M059J (cell line): ENCODE results near the gene DDAH1. TPM values are rescaled to one million over a fixed set of nuclear protein-coding genes. Genes with fewer than 3 reads are reported as not detected.
A peak's percentile ranks its signal among the peaks of the same experiment; 100 is the strongest.

Experiments used
- DNase-seq: peaks from one replicate; pipeline ENCODE4 v3.0.0-alpha.2; 2012; ENCODE audit warnings: low read depth
- total RNA-seq: library from RNA; depleted of rRNA; stranded (reverse); fragments of >200 nt; shearing (Covaris generic); gene quantifications from 2 replicates; pipeline ENCODE4 v1.2.3, GENCODE V29; 2014

The DDAH1 gene
- total RNA-seq, 1 experiment from 2014 or later, result 82.7 TPM

DNA sequence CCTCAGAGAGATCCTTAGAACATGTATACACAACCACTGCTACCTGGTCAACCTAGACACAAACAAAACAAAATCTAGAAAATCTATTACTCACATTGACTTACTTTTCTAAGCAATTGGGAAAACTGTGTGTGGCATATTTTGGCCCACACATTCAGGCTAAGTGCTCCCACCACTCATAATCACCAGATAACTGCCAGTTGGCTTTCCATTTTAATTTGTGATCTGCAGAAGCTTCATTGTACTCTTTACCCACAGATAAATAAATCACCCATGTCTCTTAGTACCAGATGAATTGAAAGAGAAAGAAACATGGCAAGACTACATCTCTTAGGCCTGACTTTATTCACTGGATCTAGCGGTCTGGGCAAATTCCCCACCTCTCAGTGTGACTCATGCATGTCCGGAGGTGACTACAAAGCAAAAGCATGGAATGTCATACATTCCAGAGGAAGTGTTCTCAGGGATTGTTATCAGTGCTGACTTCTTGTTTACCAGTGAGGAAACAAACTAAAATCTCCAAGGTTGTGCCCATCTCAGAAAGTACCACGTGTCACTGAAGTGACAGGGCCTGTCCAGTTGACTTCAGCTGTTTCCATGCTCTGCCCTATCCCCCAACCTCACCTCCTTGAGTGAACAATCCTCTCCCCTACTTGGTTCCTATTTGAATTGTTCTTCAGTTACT, 136.1 kb downstream of the DDAH1 start:
- peak; percentile 100 for DNase-seq

DNA sequence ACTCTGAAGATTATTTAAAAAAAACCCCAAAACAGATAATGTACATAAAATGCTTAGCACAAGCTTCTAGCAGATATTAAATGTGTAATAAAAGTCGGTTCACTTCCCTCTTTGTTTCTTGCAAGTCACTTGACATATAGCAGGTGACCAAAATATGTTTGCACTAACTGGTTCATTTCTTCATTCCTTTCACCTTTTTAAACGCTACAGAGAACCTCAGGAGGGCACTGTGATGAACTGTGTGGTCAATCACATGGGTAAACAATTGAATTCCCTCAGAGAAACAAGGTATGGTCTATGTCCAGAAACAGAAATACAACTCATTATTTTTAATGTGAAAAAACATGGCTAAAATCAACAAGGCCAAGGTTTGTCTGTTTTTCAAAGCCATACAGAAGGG, 137.2 kb downstream of the DDAH1 start:
- DNase-seq, result peak; percentile 62

DNA sequence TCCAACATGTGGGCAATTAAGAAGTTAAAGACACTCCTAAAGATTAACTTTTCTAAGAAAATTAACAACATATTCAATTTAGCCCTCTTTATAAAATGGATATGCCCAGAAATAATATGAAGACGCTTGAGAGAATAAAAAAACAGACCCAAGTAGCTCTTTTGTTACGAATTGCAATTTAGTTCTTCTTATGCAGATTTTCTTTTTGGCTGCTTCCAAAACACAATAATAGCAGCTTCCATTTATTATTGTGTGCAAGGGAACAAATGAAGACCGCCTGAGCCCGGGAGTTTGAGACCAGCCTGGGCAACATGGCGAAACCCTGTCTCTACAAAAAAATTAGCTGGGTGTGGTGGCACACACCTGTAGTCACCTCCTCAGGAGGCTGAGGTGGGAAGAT, 138.1 kb downstream of the DDAH1 start:
- no peak for DNase-seq

DNA sequence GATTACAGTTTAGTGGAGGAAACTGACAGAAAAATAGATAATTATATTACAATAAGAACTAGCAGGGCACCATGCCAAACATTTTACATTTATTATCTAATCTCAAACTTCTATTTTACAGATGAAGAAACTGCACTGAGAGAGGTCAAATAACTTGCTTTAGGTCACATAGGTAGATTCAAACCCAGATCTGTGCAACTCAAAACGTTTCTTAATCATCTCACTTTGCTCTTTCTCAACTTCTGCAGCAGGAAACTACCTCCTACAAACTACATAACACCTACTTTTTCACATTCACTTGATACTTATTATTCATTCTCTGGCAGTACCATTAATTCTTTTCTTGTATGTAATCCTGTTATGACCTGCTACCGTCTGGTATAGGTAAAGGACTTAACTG, 138.6 kb downstream of the DDAH1 start:
- no peak for DNase-seq

DNA sequence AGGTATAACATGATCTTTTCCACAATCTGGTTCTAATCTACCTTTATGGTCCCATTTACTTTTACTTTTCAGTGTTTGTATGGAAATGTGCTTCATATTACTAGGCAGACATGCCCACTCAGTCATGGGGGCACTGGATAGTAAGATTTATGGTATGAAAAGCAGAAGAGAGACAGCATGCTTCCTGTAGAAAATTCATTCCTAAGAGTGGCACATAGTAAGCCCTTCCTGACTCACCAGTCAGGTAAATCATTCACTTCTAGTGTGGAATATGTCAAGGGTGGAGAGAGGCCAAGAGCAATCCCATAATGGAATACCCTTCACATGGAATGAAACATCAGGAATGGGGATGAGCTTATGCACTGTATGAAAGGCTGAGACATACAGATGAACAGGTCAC, 139.0 kb downstream of the DDAH1 start:
- peak; percentile 65 for DNase-seq

DNA sequence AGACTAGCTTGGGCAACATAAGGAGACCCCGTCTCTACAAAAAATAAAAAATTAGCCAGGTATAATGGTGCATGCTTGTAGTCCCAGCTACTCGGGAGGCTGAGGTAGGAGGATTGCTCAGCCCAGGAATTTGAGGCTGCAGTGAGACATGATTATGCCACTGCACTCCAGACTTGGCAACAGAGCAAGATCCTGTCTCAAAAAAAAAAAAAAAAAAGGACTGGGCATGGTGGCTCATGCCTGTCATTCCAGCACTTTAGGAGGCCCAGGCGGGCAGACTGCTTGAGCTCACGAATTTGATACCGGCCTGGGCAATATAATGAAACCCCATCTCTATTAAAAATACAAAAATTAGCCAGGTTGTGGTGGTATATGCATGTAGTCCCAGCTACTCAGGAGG, 141.2 kb downstream of the DDAH1 start:
- DNase-seq, result peak; percentile 52

DNA sequence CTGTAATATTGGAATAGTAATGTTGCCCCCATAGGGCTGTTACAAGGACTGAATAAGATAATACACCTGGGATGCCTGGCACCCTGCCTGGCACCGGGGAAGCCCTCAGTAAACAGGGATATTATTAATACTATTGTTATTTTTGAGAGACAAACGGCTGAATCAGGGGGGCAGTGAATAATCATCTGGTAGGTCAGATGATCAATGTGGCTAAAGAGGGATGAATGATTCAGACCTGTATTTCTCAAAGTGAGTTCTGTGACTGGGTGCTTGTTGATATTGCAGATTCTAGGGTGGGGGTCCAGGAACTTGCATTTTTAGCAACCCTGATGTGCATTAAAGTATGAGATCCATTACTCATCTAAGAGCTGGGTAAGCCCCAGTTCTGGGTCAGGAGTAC, 142.3 kb downstream of the DDAH1 start:
- DNase-seq, result peak; percentile 52

DNA sequence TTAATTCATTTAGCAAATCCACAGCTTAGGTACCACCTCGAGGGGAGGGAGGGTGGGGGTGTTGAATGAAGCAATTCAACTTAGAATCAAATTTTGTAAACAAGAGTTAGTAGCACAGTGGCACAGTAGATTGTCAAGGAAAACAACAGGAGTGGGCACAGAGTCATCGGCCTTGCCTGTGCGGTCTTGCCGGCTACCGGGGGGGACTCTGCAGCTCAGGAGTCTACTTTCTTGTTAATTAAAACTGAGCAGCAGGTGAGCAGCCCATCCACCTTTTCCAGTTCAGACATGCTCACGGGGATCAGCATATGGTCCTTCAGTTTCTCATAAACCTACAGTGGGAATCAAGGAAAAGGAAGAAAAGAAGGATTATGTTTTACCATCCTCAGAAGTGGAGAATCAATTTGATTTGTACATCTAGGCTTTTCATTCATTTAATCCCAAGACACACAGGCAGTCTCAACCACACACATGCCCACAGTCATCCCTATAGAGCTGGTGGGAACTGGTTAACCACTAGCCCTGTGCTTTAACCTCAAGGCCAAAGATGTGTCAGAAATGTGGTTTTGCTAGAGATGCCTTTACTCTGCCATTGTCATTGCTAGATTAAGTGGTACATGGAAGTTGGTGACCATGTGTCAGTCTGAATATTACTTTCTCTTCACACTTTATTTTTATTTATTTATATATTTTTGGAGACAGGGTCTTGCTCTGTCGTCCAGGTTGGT, 143.6 kb downstream of the DDAH1 start:
- peak; percentile 97 for DNase-seq

DNA sequence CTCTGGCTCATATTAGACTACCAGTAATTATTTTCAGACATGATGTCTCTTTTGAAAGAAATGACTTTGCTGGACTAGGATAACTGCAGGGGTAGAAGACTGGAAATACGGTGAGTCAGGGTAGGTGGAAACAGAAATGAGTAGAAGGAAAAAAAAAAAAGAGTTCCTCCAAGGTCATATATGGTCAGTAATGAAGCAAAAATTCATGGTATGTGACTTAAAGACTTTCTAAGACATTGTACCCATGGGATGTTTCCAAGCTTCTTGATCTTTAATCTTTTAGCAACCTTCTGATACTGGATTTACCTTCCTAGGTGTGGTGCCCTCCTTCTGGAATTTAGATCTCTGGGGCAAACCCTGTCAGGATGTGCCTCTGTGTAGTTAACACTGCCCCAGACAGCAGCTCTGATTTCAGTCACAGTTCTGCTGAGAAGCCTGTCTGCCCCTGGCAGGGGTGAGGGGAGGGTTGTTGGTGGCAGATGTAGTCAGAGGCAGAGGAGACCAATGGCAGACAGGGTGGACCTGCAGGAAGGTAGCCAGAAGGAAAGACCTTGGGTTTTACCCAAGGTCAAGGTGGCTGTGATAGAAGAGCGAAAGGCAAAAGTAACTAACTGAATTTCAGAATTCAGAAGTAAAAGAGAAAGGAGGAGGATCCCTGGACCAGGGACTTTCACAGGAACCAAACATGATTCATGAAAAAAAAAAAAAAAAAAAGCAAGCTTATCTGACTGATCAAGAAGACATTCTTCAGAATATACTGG, 144.4 kb downstream of the DDAH1 start:
- DNase-seq, result peak; percentile 82

DNA sequence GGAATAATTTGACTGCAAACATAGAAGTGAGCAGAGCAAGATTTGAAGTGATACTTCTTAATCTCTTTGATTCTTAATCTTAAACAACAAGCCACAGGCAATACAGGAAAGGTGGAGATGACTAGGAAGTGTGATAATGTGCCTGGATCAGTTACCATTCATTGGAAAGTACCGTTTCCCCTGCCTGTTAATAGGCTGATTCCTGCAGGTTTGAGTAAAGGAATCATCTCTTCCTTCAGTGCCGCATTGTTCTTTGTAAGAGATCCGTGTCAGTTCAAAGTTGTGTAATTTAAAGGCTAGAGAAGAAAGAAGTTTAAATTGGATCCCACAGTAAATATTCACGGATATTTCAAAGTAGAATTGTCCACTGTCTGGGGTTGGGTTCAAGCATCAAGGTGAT, 145.0 kb downstream of the DDAH1 start:
- DNase-seq, result no peak

DNA sequence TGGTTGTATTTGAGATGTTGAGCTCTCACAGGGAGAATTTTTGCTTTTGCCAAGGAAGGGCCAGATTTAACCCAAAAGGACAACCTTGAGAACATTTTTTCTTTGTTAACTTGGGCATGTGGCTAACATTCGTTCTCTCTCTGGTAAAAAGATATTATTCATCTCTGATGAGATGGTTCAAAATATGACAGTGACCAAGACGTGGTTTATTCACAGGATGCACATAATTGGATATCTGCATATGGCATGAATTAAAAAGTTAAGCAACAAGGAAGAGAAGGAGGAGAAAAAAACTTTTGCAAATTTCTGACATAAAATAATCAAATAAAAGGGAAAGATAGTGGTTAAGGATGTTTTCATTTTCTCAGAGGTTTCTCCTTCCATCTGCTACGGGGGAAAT, 145.5 kb downstream of the DDAH1 start:
- DNase-seq, result no peak

DNA sequence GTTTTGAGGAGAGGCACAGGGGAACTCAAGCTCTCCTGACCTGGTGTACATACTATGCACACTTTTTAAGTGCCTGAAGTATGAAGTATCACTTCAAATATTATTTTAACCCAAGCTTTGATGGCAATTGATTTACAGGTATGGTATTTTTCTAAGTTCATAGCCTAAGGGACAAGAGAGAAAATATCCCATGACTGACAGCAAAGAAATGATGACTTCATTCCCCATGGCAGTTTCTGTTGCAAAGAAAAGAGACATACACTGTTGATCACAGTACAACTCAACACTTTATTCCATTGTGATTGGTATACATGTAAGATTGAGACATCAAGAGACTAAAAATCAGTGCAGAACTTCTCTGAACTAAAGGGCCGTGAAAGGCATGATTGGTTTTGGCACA, 146.7 kb downstream of the DDAH1 start:
- DNase-seq, result peak; percentile 38

DNA sequence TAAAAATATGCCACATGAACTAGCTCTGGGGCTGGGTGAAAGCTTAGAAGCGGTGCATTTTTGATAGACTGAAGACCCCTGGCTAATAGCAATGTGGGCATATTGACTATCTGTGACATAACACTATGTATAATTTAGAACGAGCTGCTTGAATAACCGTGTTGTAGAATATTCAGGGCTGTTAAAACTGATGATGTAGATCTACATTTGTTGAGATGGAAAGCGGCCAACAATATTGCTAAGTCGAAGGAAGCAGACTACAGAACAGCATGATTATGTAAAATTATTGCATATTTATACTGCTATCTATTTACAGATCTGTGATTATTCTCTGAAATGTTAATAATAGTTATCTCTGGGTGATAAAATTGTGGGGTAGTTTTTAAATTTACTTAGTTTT, 147.4 kb downstream of the DDAH1 start:
- DNase-seq, result no peak

DNA sequence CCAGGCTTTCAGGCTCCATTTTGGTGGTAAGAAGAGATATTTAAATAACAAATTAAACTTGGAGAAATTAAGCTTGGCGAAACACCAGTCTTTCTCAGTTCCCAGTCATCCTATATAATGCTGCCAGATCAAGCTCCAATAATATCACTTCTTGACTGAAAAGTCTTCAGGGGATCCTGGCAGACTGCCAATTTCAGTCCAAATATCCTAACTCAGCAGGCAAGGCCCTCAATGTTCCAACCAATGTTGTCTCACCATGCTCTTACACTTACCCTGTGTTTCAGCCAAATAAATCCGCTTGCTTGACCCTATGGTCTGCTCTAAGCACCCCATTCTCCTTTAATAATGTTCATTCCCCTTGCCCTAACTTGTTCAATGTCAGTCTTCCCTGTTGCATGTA, 148.6 kb downstream of the DDAH1 start:
- DNase-seq, result no peak

DNA sequence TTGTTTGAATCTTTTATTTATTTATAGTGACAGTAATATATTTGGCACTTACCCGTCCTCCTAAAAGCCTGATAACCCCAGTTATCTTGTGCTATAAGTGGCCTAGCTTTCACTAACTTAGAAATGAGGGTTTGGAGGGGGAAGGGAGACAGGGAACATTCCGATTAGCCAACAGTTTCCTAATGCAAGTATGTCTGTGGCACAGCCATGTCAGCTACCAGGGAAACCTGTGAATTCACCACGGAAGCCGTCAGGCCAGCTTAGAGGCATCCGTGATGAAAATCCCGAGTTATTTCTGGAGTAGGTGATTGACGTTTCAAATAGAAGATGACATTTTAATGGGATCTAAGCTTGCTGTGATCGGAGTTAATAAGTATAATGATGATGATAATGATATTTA, 149.2 kb downstream of the DDAH1 start:
- no peak for DNase-seq

DNA sequence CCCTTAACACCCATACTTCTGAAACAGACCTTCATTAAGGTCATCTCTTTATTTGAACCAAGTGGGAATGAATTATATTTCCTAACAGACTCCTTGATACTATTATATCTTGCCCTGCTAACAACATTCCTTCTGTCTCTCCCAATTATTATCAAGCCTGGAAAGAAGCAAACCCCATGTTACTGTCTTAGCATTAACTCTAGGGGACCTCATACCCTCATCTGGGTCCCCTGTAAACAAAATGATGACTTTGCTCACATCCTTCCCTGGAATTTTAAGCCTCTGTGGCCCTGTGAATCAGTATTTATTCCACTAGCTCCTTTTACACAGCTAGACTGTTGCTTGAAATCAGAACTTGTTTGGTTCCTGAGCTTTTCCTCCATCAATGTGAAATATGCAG, 150.2 kb downstream of the DDAH1 start:
- DNase-seq, result peak; percentile 72

DNA sequence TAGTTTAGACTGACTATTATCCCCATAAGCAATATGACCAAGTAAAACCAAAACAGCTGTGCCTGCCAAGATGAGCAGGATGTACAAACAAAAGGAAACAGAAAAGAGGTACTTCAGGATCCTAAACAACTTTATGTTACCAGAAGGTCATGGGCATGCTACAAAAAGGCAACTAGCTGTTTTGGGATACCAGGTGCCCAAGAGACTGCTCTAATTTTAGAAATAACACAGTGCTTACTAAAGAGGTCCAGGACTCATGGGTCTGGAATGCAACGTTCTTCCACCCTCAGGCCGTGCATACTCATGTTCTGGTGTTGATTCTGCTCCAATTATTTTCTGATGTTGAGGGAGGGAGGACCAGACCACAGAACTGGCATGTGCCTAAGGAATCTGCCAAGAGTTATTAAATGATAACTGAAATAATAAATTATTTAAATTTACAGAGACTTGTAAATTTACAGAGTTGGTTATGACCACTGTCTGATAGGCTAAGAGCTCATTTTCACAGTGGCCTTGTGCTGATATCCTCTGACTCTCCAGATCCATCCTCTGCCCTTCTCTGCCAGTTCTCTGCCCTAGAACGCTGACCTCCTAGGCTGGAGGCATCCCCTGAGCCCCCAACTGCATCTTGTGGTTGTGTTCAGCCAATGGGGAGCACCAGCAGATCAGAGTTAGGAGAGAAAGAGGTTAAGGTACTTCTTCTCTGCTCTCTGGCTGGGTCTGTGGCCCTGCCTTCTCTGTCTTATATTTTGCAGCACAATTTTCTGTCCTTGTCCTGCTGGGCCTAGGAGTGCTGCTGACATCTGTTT, 150.9 kb downstream of the DDAH1 start:
- peak; percentile 98 for DNase-seq

DNA sequence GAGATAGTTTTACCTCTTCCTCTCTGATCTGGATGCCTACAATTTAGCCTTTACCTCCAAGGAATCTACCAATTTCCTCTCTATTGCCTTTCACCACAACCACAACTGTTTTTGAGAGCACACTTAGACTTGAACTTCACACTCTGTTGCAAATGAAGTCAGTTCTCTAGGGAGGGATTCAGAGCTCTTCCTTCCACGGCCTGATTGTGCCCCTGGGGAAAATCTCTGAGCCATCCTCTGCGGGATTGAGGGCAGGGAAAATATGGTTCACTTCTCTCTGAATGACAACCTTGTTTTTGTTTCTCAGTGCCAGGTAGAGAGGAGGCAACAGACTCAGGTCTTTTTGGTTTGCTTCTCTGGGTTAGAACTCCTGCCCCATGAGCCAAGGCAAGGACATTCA, 153.1 kb downstream of the DDAH1 start:
- DNase-seq, result peak; percentile 54

DNA sequence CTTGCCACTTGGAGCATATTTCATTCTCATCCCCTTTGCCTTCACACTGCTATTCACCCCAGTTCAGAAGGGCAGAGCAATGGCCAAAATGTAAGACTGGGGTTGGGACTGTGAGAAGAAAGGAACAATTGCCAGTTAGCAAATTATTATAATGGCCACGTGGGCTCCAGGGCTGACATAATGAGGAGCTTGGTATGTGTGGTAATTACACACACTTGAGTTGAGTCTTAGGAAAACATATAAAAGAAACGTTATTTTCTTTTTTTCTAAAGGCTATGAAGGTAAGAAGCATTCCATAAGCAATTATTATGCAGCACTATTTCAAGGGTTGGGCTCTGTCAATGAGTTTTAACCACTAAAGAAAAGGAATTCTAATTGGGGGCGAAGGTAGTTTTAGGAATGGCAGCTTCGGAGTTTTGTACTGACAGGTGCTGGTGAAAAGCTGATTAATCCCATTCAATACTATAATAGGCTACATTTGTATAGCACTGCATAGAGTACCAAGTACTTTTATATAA, 156.1 kb downstream of the DDAH1 start:
- no peak for DNase-seq

DNA sequence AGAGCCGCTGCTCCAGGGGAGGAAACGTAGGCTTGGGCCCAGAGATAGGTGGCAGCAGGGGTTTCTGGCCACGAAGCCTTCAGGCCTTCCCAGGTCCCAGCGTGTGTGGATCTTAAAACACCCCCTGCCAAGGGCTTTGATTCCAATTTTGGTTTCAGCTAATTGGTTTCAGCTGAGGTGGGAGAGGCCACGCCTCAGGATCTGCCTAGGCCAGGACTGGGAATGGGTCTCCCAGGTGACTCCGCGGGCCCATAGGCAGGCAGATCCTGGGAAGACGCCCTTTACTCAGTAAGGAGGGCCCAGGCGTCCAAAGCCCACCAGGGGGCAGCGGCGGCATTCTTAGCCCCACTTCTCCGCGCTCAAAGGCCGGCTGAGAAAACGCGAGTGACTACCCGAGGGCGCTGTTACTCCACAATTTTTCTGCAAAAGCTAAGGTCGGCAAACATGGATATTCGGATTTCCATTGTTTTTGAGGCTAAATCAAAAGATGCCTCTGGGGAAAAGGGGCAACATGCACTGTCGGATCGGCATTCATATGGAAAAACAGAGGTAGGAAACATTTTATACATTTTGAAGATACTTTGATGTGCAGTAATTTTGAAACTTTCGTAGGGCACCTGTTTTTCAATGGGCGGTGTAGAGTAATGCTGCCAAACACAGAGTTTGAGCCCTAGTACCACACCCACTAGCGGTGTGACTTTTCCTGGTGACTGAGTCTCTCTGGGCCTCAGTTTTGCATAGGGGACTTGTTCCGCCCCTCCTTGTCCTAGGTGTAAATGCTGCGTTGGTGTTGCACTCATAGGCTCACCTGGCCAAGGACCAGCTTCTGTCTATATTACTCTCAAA, 156.7 kb downstream of the DDAH1 start:
- DNase-seq, result peak; percentile 87

DNA sequence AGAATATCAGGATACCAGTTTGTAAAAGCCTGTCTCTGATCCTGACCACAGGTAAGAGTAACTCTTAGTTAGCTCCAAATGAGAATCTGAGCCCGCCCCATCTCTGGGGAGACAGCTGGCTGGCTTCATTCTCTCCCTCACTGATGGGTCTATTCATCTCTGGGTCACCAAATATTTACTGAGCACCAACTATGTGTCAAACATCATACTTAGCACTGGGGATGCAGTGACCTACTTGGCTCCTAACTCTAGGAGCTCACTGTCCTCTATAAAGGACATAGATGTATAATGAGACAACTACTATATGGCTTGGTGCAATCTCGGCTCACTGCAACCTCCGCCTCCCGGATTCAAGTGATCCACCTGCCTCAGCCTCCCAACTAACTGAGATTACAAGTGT, 158.7 kb downstream of the DDAH1 start:
- DNase-seq, result no peak
